GM18511 (cell line): Measurements from ENCODE around the gene EFCAB9.
A peak's percentile ranks its signal among the peaks of the same experiment; 100 is the strongest.
"Not testable (repeated sequence)": the region's sequence is repeated elsewhere in the genome, so short reads cannot be mapped to it uniquely, and the experiment has no call there.

Experiments used
- ATAC-seq: cut with Tn5 transposase; IDR thresholded peaks from one replicate; pipeline ENCODE4 v1.9.1; 2021; ENCODE audit warnings: mild to moderate bottlenecking, moderate library complexity; ENCODE audit not compliant: unreplicated experiment

EFCAB9 gene

GRCh38 chr5:172187118-172188032 is 6.6 kb upstream of the EFCAB9 start:
- peak; percentile 37 for ATAC-seq

GRCh38 chr5:172188033-172188892 is 5.7 kb upstream of the EFCAB9 start, which contains the start of gene STK10:
Gene STK10 (minus strand): TSS chr5:172188224. CDS start chr5:172188042, 182 bp downstream.
- peak; percentile 72 for ATAC-seq

GRCh38 chr5:172188893-172189692 is 4.9 kb upstream of the EFCAB9 start:
- no peak for ATAC-seq

- no peak for ATAC-seq
Observed at GRCh38 chr5:172189693-172190296, 4.2 kb upstream of the EFCAB9 start.

GRCh38 chr5:172194985-172195774 is 1.2 kb downstream of the EFCAB9 start:
- no peak for ATAC-seq

GRCh38 chr5:172197775-172198174 is 3.8 kb downstream of the EFCAB9 start:
- not testable (repeated sequence) for ATAC-seq

GRCh38 chr5:172199446-172199845 is 5.5 kb downstream of the EFCAB9 start:
- no peak for ATAC-seq

- ATAC-seq: no peak
Observed at GRCh38 chr5:172200476-172200875, 6.5 kb downstream of the EFCAB9 start.

GRCh38 chr5:172205984-172206383 is 12.0 kb downstream of the EFCAB9 start:
- ATAC-seq: not testable (repeated sequence)

GRCh38 chr5:172207511-172207910 is 13.5 kb downstream of the EFCAB9 start:
- ATAC-seq: no peak

GRCh38 chr5:172209714-172210113 is 15.7 kb downstream of the EFCAB9 start:
- no peak for ATAC-seq

GRCh38 chr5:172211676-172212075 is 17.7 kb downstream of the EFCAB9 start:
- ATAC-seq: no peak

- ATAC-seq: no peak
Observed at GRCh38 chr5:172213126-172213525, 19.2 kb downstream of the EFCAB9 start.

GRCh38 chr5:172216345-172216744 is 22.4 kb downstream of the EFCAB9 start:
- no peak for ATAC-seq

- ATAC-seq: no peak
Observed at GRCh38 chr5:172219296-172219695, 25.3 kb downstream of the EFCAB9 start.

- ATAC-seq: peak; percentile 92
Observed at GRCh38 chr5:172223901-172224873, 30.2 kb downstream of the EFCAB9 start.

GRCh38 chr5:172224996-172225395 is 31.0 kb downstream of the EFCAB9 start:
- no peak for ATAC-seq

GRCh38 chr5:172229904-172230303 is 35.9 kb downstream of the EFCAB9 start:
- no peak for ATAC-seq
